Central memory CD8-positive, alpha-beta T cell (primary cell): Measurements from ENCODE around the gene PCDH7.

Experiments
- ATAC-seq: fragments of 150-1000 bp; cut with Tn5 transposase; replicated peaks from 2 replicates; pipeline ENCODE4 v1.10.0; 2022; ENCODE audit warnings: mild to moderate bottlenecking, moderate FRiP score, moderate number of reproducible peaks; ENCODE audit not compliant: poor library complexity, severe bottlenecking; ENCODE audit errors: extremely low read depth
- DNase-seq, 2 donors: peaks; one replicate each; pipeline ENCODE4 v3.0.0; 2021; ENCODE audit warnings: low spot score in 2 of 2
- H3K27ac Mint-ChIP-seq: one replicate; pipeline ENCODE4 v1.8.0; 2022; ENCODE audit warnings: low read depth, mild to moderate bottlenecking, moderate library complexity, mixed read lengths
- H3K27me3 Mint-ChIP-seq: one replicate; pipeline ENCODE4 v1.8.0; 2022; ENCODE audit warnings: mixed read lengths
- H3K36me3 Mint-ChIP-seq: one replicate; pipeline ENCODE4 v1.8.0; 2022; ENCODE audit warnings: mild to moderate bottlenecking, moderate library complexity, mixed read lengths; ENCODE audit not compliant: insufficient read depth
- H3K4me1 Mint-ChIP-seq: one replicate; pipeline ENCODE4 v1.8.0; 2022; ENCODE audit warnings: mixed read lengths
- H3K4me3 Mint-ChIP-seq: one replicate; pipeline ENCODE4 v1.8.0; 2022; ENCODE audit warnings: mild to moderate bottlenecking, moderate library complexity, mixed read lengths
- H3K9me3 Mint-ChIP-seq: one replicate; pipeline ENCODE4 v1.8.0; 2022; ENCODE audit warnings: mixed read lengths

The PCDH7 gene

DNA sequence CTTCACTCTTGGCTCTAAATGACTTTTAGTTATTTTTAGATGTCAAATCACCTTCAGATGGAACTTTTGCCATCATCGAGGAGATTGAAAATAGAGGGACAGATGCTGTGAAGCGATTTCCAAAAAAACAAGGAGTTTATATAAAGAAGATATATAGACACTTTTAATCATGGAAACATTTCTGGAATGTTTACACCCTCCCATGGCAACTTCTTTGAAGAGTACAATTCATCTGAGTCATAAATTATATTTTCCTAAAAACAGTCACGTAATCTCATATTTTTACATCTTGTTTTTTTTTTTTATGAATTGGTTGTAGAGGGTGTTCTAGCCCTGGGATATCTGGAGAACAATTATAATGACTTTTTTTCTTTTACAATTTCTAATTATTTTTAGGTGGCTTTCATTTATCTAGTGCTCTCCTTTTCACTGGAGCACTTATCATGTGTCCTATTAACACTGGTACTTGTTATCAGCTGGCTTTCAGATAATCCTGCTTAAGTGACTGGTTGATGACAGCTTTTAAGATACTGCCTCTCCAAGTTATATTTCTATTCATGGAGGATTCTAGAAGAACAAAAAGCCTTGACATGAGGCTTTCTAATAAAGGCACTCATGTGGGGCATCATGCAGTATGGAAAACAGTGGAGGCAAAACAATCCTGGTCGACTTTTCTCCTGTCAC, 24.9 kb downstream of the PCDH7 start:
- Mint-ChIP-seq H3K36me3 (no peaks in the 10 kb centered on the region), H3K9me3 (peaks cover 5% of the 10 kb centered on the region), H3K4me3 (no peak overlapping the region), H3K4me1 (no peaks in the 10 kb centered on the region), H3K27me3 (no peaks in the 10 kb centered on the region), H3K27ac (no peak overlapping the region)
- DNase-seq: no peak
- ATAC-seq: no peak

DNA sequence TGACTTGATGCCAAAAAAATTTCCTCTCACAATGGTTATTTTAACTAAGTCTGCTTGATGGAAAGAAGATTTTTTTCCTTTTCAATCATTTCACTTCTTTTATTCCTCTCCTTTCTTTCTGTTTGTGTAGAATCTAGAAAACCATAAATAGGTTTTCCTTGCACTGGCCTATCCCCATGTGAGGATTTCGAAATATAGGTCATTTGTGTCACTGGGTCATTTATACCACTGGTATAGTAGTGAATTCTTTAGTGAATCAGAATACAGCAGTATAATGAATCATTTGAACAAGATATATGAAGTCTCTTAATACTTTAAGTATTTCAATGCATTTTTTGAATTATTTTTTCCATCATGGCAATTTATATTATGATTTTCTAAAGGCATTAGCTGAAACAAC, 26.6 kb downstream of the PCDH7 start:
- H3K27me3 Mint-ChIP-seq: no peaks in the 10 kb centered on the region
- no peak for ATAC-seq
- H3K9me3 Mint-ChIP-seq: peaks cover 5% of the 10 kb centered on the region
- no peak overlapping the region for H3K4me3 Mint-ChIP-seq
- no peaks in the 10 kb centered on the region for H3K36me3 Mint-ChIP-seq
- no peak overlapping the region for H3K27ac Mint-ChIP-seq
- DNase-seq: no peak
- no peaks in the 10 kb centered on the region for H3K4me1 Mint-ChIP-seq

DNA sequence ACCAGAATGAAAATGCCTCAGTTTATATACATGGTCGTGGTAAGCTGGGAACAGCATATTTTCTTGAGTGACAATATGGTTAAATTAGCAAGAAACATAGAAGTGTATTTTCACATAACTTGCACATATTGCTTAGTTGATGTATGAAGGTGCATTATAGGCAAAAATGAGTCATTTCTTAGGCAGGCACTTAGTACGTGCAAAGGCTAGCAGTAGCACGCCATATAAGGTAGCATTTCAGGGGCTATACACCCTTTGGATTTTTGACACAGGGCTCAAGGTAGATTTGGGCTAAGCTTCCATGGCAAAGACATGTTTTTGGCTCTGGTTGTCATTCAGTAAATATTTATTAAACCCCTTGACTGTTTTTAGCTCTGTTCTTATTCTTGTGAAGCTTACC, 33.1 kb downstream of the PCDH7 start:
- DNase-seq (no peak), ATAC-seq (no peak)
- Mint-ChIP-seq H3K27me3 (no peaks in the 10 kb centered on the region), H3K9me3 (no peaks in the 10 kb centered on the region), H3K27ac (no peak overlapping the region), H3K4me1 (no peaks in the 10 kb centered on the region), H3K4me3 (no peak overlapping the region), H3K36me3 (no peaks in the 10 kb centered on the region)

DNA sequence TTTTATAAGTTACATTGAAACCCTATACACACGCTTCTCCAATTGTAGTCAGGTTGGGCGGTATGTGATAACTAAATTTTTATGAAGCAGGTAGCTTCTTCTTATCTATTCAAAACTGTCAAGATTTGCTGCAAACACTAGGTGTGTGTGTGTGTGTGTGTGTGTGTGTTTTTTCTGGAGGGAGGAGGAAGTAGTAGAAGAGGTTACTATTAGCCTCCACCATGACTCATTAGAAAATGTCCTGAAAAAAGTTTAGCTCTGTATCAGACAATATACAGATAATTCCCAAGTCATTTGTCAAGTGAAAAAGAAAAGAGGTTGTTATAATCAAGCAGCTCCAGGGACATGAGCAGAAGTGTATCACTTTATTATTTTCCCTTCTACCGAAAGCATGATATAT, 33.9 kb downstream of the PCDH7 start:
- DNase-seq: no peak
- no peak for ATAC-seq
- H3K36me3 Mint-ChIP-seq: no peaks in the 10 kb centered on the region
- H3K4me3 Mint-ChIP-seq: no peak overlapping the region
- no peaks in the 10 kb centered on the region for H3K9me3 Mint-ChIP-seq
- H3K27me3 Mint-ChIP-seq: no peaks in the 10 kb centered on the region
- H3K4me1 Mint-ChIP-seq: no peaks in the 10 kb centered on the region
- no peak overlapping the region for H3K27ac Mint-ChIP-seq

DNA sequence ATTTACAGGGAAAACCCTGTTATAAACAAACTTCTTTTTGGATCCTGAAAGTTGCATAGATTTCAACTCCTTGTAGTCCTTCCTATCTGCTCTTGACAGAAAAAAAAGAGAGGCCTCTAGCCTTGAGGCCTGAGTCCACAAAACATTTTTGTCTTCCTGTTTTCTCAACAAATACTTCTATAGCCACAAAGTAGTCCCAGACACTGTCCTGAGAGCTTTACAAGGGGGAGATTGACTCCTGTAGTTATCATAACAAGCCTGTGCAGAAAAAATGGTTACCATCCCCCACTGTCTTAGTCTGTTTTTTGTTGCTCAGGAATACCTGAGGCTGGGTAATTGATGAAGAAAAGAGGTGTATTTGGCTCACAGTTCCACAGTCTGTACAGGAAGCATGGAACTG, 35.2 kb downstream of the PCDH7 start:
- DNase-seq: no peak
- no peak for ATAC-seq
- no peak overlapping the region for H3K27ac Mint-ChIP-seq
- no peaks in the 10 kb centered on the region for H3K36me3 Mint-ChIP-seq
- H3K27me3 Mint-ChIP-seq: no peaks in the 10 kb centered on the region
- no peak overlapping the region for H3K4me3 Mint-ChIP-seq
- H3K4me1 Mint-ChIP-seq: no peaks in the 10 kb centered on the region
- no peaks in the 10 kb centered on the region for H3K9me3 Mint-ChIP-seq

DNA sequence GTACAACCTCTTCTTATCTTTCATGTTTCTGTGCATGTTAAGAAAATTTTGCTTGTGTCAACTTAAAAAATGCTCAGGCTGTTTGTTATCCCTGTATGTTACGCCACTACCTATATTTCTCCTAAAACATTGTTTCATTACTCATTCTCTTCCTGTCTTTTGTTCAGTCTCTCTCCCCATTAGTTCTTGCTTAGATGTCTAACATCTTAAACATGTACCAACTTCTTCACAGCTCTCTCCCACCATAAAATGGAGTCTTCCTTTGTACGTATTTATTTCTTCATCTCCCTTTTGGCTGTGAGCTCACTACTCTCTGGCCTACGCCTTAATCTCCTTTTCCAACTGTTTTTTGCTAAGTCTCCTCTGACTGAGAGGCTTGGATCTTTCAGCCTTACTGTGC, 36.4 kb downstream of the PCDH7 start:
- no peaks in the 10 kb centered on the region for H3K36me3 Mint-ChIP-seq
- no peaks in the 10 kb centered on the region for H3K27me3 Mint-ChIP-seq
- no peak overlapping the region for H3K4me3 Mint-ChIP-seq
- H3K4me1 Mint-ChIP-seq: no peaks in the 10 kb centered on the region
- ATAC-seq (no peak), DNase-seq (no peak)
- H3K27ac Mint-ChIP-seq: no peak overlapping the region
- H3K9me3 Mint-ChIP-seq: no peaks in the 10 kb centered on the region

DNA sequence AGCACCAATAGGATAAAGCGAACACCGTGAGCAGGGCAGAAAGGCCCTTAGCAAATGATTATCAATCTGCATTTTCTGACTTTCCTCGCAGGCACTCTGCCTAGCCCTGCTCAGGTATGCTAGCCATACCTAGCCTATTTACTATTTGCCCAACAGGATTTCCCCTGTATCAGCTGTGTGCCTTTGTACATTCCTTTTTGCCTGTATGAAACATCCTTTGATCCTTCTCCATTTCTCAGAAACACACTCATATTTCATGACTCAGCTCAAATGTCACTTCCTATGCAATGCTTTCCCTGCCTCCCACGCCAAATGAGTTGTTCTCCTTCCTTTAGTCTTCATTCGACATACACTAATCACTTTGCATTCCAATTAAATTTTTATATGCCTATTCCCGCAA, 37.2 kb downstream of the PCDH7 start:
- DNase-seq (no peak), ATAC-seq (no peak)
- Mint-ChIP-seq H3K36me3 (no peaks in the 10 kb centered on the region), H3K4me3 (no peak overlapping the region), H3K9me3 (no peaks in the 10 kb centered on the region), H3K27ac (no peak overlapping the region), H3K4me1 (no peaks in the 10 kb centered on the region), H3K27me3 (no peaks in the 10 kb centered on the region)

DNA sequence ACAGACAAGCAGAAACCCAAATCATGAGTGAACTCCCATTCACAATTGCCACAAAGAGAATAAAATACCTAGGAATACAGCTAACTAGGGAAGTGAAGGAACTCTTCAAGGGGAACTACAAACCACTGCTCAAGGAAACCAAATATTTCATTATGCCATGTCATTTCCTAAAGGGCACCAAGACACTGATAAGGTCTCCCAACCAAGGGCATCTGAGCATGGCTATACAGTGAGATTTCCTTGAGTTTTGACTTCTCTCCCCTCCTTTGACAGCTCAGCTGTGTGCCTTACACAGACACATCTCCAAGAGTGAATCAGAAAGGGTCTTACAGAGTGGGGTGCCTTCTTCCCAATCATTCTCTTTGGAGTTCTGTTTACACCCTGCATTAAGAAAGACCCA, 40.4 kb downstream of the PCDH7 start:
- Mint-ChIP-seq H3K36me3 (no peaks in the 10 kb centered on the region), H3K4me1 (no peaks in the 10 kb centered on the region), H3K9me3 (no peaks in the 10 kb centered on the region), H3K4me3 (no peak overlapping the region), H3K27me3 (no peaks in the 10 kb centered on the region), H3K27ac (no peak overlapping the region)
- DNase-seq (no peak), ATAC-seq (no peak)

DNA sequence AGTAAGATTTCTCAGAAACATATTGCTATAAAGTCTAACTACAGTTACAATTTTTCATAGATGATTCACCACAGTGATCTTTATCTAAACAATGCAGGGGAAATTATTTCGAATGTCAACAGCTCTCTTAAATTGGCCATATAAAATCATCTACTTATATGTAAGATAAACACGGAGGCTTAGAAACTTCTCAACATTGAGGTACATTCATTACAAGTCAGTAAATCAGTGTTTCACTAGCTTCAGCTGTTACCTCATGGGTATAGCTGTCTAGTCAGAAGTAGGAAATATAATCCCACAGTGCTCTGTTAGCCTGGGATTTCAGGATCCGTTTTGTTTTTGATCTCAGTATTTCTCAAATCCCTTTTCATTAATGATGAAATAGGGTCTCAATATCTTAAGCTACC, 43.2 kb downstream of the PCDH7 start:
- Mint-ChIP-seq H3K9me3 (no peaks in the 10 kb centered on the region), H3K27ac (no peak overlapping the region), H3K36me3 (no peaks in the 10 kb centered on the region), H3K4me3 (no peak overlapping the region), H3K4me1 (no peaks in the 10 kb centered on the region), H3K27me3 (no peaks in the 10 kb centered on the region)
- ATAC-seq (no peak), DNase-seq (no peak)

DNA sequence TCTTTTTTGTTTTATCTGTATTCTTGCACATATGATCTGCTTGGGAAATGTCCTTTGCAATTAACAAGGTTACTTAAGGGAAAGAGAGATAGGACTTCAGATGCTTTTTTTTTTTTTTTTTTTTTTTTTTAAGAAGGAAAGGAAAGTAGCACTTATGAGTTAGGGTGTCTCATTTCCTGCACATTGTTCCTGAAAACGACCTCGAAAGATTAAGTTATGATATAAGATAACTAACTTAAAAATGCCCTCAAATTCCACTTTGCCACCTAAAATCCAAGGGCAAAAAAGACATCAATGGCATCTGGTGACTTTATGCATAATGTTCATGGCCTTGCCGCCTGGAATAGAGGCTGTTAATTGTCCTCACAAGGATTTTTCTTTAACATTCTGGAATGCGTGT, 44.9 kb downstream of the PCDH7 start:
- H3K36me3 Mint-ChIP-seq: no peaks in the 10 kb centered on the region
- no peak overlapping the region for H3K27ac Mint-ChIP-seq
- no peak for ATAC-seq
- no peak for DNase-seq
- H3K9me3 Mint-ChIP-seq: no peaks in the 10 kb centered on the region
- no peaks in the 10 kb centered on the region for H3K4me1 Mint-ChIP-seq
- H3K27me3 Mint-ChIP-seq: no peaks in the 10 kb centered on the region
- H3K4me3 Mint-ChIP-seq: no peak overlapping the region

DNA sequence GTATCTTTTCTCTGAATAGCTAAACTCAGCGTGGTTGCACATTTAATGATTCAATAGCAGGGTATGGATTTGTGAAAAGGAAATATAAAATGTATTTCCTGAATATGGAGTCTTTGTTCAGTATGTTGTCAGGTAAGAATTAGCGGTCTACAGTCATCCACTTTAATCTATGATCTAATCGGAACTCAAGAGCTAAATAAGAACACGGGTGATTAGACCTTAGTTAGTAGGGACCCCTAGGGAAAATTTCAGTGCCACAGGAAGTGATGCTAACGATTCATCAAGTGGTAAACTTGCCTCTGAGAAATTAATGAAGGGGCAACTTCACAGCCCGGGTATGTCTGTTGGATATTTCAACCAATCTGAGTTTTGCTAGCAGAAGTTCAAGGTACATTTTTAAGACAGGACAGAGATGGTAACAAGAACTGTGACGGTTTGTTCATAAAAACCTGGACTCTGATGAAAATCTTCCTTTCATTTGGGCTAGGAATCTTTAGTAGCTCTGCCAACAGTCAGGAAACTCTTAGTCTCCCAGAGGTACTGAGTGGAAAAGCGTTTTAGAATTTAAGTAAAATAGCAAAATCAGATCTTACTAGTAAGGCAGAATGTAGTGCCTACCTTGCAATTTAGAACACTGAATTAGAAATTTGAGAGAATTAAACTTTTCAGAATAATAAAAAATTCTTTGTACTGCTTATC, 47.1 kb downstream of the PCDH7 start:
- ATAC-seq (no peak), DNase-seq (no peak)
- H3K36me3 Mint-ChIP-seq: no peaks in the 10 kb centered on the region
- no peak overlapping the region for H3K4me3 Mint-ChIP-seq
- H3K4me1 Mint-ChIP-seq: no peaks in the 10 kb centered on the region
- no peaks in the 10 kb centered on the region for H3K27me3 Mint-ChIP-seq
- H3K27ac Mint-ChIP-seq: no peak overlapping the region
- no peaks in the 10 kb centered on the region for H3K9me3 Mint-ChIP-seq

DNA sequence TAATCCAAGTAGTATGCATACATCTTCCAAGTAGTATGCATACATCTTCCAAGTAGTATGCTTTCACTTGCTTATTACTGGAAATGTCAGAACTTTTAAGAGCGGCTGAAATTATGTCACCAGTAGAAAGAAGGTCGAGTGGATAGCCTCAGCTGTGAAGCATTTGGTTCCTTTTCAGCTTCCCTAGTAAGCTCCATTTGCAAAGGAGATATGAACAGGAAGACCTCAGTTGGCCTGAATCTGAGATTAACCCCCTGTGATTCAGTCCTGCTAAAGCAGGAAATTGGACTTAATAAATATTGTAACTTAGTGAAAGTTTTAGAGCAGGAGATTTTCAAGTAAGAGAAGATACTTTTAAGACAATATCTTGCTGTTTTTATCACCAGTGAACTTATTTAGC, 48.1 kb downstream of the PCDH7 start:
- ATAC-seq: no peak
- DNase-seq: no peak
- Mint-ChIP-seq H3K27me3 (no peaks in the 10 kb centered on the region), H3K27ac (no peak overlapping the region), H3K4me1 (no peaks in the 10 kb centered on the region), H3K9me3 (no peaks in the 10 kb centered on the region), H3K36me3 (no peaks in the 10 kb centered on the region), H3K4me3 (no peak overlapping the region)

DNA sequence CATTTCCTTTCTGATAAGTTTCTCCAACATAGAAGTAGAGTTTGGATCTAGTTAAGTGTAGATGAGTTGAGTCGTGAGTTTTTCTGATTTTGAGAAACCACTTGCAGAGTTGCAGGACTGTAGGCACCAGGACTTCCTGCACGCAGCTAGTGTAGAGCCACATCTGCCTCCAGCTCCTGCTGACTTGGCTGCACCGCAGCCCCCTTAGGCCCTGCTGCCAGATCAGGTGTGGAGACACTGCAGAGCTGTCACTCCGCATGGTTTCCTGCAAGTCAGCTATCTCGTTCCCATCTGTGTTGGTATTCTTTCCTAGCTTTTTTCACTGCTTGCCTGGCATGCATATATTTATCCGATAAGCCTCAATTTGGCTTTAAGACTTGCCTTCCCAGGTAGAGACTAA, 48.9 kb downstream of the PCDH7 start:
- no peak overlapping the region for H3K4me3 Mint-ChIP-seq
- H3K27me3 Mint-ChIP-seq: no peaks in the 10 kb centered on the region
- no peaks in the 10 kb centered on the region for H3K4me1 Mint-ChIP-seq
- ATAC-seq (no peak), DNase-seq (no peak)
- H3K9me3 Mint-ChIP-seq: no peaks in the 10 kb centered on the region
- no peak overlapping the region for H3K27ac Mint-ChIP-seq
- H3K36me3 Mint-ChIP-seq: no peaks in the 10 kb centered on the region
